ENCODE measurements around the gene NDUFA13.

GRCh38 chr19:19528721-19529490 is 12.9 kb downstream of the NDUFA13 start, which contains the start of gene YJEFN3:
- no peak for TF ChIP-seq CTCF (IDR thresholded peaks at IDR 0.05)
- no peak for TF ChIP-seq POLR2A (IDR thresholded peaks at IDR 0.05)

Data from heart left ventricle (tissue), 13 donors.